ENCODE data around the gene CES1.
"Not testable (repeated sequence)": the region's sequence is repeated elsewhere in the genome, so short reads cannot be mapped to it uniquely, and the experiment has no call there.

Gene CES1

DNA sequence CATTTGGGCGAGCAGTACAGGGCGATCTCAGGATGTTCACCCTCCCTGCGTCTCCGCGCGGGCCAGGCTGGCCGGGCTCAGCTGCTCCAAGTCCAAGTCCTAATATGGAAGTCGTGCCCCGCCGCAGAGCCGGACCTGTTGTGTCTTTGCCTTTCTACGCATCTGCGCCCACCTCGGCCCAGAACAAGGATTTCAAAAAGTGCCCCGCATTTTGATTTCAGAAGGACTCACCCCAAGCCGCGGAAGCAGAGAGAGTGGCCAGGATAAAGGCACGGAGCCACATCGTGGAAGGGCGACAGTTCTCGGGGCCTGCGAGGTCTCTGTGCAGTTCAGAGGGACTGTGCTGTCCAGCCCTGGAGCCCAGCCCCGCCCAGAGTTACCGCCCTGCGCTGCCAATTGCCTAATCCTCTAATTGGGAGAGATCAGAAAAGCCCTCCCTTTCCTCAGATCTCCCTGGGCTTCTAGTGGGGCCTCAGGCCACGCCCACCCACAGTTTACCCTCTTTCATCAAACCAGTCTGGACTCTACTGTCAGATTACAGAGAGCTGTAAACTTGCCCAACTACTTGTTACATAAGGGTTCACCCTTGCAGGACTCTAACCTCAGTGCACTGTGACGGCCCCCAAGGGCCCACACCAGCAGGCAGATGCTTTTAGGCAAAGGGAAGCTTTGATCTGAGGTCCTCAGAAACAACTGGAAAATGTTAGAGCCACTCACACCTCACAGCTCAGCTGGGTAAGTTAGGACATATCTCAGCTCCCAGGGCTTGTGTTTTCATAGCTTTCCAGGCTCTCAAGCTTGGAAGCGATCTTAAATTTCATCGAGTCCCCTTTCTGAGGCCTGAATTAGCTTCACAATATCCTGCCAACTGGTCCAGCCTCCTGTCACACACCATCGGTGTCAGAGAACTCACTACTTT is at the start of gene CES1:
TSS of gene CES1 (minus strand) at position 324 of the 919 bp plus-strand sequence. CDS start at position 283, 41 bp downstream.
- H3K9me3 Mint-ChIP-seq = no peaks in the 10 kb centered on the region
- peaks cover 3% of the 10 kb centered on the region for H3K27me3 Mint-ChIP-seq
- no peak for DNase-seq
- no peak within 1 kb of the TSS for H3K4me3 Mint-ChIP-seq
- H3K36me3 Mint-ChIP-seq = no peaks in the 10 kb centered on the region
- H3K4me1 Mint-ChIP-seq = no peaks in the 10 kb centered on the region
- CTCF ChIA-PET = interaction anchor here (0.9 to 1.2 kb wide), 2 partner anchors 9 to 368 kb away, joined by 3 read pairs; no protein-coding TSS in a partner anchor
- H3K27ac Mint-ChIP-seq = no peak within 1 kb of the TSS

- Mint-ChIP-seq H3K4me3 (no peak overlapping the region), H3K27me3 (peaks cover 3% of the 10 kb centered on the region), H3K36me3 (no peaks in the 10 kb centered on the region), H3K9me3 (no peaks in the 10 kb centered on the region), H3K27ac (no peak overlapping the region), H3K4me1 (no peaks in the 10 kb centered on the region)
- CTCF ChIA-PET = no interaction called here
- DNase-seq = no peak
Observed at GRCh38 chr16:55876854-55877253, 44.0 kb upstream of the CES1 start.

- CTCF ChIA-PET = no interaction called here
- no peak within 1 kb of the TSS for H3K4me3 Mint-ChIP-seq
- H3K36me3 Mint-ChIP-seq = no peaks in the 10 kb centered on the region
- no peaks in the 10 kb centered on the region for H3K4me1 Mint-ChIP-seq
- H3K9me3 Mint-ChIP-seq = no peaks in the 10 kb centered on the region
- DNase-seq = no peak
- H3K27ac Mint-ChIP-seq = no peak within 1 kb of the TSS
- H3K27me3 Mint-ChIP-seq = peaks cover 3% of the 10 kb centered on the region
Observed at GRCh38 chr16:55875273-55875672, 42.4 kb upstream of the CES1 start, which contains the start of gene CES5A. Gene CES5A, minus strand, starts transcription at chr16:55875373. Its CDS starts 152 bp downstream, at chr16:55875221.

- H3K27ac Mint-ChIP-seq = no peak overlapping the region
Observed at GRCh38 chr16:55873122-55873521, 40.2 kb upstream of the CES1 start.

GRCh38 chr16:55872130-55872529 is 39.2 kb upstream of the CES1 start:
- CTCF ChIA-PET = interaction anchor here (1.0 kb wide), 1 partner anchor 407 kb away, joined by 5 read pairs; no protein-coding TSS in a partner anchor
- H3K4me3 Mint-ChIP-seq = no peak overlapping the region
- no peaks in the 10 kb centered on the region for H3K9me3 Mint-ChIP-seq
- H3K27ac Mint-ChIP-seq = no peak overlapping the region
- DNase-seq = no peak
- H3K36me3 Mint-ChIP-seq = no peaks in the 10 kb centered on the region
- peaks cover 3% of the 10 kb centered on the region for H3K27me3 Mint-ChIP-seq
- no peaks in the 10 kb centered on the region for H3K4me1 Mint-ChIP-seq

More at GRCh38 chr16:55873122-55873521, 40.2 kb upstream of the CES1 start:
- CTCF ChIA-PET = interaction anchor here (1.0 kb wide), 1 partner anchor 408 kb away, joined by 5 read pairs; no protein-coding TSS in a partner anchor
- Mint-ChIP-seq H3K4me3 (no peak overlapping the region), H3K27me3 (peaks cover 3% of the 10 kb centered on the region), H3K36me3 (no peaks in the 10 kb centered on the region), H3K4me1 (no peaks in the 10 kb centered on the region), H3K9me3 (no peaks in the 10 kb centered on the region)
- DNase-seq = no peak

GRCh38 chr16:55871411-55872038 is 38.6 kb upstream of the CES1 start:
- Mint-ChIP-seq H3K36me3 (no peaks in the 10 kb centered on the region), H3K27ac (no peak overlapping the region), H3K4me3 (no peak overlapping the region), H3K27me3 (peaks cover under 1% of the 10 kb centered on the region), H3K9me3 (no peaks in the 10 kb centered on the region), H3K4me1 (no peaks in the 10 kb centered on the region)
- no peak for DNase-seq
- CTCF ChIA-PET = no interaction called here

GRCh38 chr16:55868980-55869379 is 36.1 kb upstream of the CES1 start:
- H3K36me3 Mint-ChIP-seq = no peaks in the 10 kb centered on the region
- CTCF ChIA-PET = no interaction called here
- no peak overlapping the region for H3K4me3 Mint-ChIP-seq
- H3K9me3 Mint-ChIP-seq = no peaks in the 10 kb centered on the region
- no peak for DNase-seq
- H3K27ac Mint-ChIP-seq = no peak overlapping the region
- H3K27me3 Mint-ChIP-seq = no peaks in the 10 kb centered on the region
- H3K4me1 Mint-ChIP-seq = no peaks in the 10 kb centered on the region

DNA sequence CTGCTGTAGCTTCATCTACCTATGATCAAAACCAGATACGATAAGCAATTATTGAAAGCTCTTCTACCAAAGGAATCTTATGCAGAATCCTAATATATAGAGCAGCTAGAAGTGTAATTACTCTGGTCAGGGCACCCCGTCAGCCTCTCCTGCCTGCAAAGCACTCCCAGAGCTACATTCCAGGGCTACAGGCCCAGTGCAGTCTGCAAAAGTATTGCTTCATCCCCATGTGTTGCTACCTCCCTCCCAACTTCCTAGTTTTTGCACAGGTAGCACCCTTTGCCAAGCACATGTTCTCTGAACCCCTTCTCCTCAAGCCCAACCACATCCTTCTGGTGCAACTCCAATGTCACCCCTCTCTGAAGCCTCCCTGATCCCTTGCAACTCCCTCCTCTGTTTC is 35.2 kb upstream of the CES1 start:
- Mint-ChIP-seq H3K9me3 (no peaks in the 10 kb centered on the region), H3K4me3 (no peak overlapping the region), H3K36me3 (no peaks in the 10 kb centered on the region), H3K4me1 (no peaks in the 10 kb centered on the region), H3K27me3 (no peaks in the 10 kb centered on the region), H3K27ac (no peak overlapping the region)
- CTCF ChIA-PET = no interaction called here
- DNase-seq = no peak

DNA sequence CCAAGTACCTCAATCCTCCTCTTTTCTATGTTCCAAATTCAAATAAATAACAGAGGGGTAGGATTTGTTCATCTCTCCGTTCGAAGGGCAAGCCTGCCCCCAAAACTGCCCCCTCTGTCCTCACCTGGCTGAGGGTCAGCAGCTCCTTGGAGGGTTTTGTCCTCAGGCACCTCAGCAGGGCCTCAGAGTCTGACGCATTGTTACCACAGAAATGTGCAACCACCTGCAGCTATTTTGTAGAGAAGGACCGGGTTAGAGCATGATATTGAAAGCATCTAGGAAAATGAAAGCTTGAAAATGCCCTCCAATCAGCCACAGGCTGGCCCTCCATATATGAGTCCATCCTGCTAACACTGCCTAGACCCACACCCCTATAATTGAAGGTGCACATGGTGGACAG is 28.4 kb upstream of the CES1 start:
- no peaks in the 10 kb centered on the region for H3K4me1 Mint-ChIP-seq

DNA sequence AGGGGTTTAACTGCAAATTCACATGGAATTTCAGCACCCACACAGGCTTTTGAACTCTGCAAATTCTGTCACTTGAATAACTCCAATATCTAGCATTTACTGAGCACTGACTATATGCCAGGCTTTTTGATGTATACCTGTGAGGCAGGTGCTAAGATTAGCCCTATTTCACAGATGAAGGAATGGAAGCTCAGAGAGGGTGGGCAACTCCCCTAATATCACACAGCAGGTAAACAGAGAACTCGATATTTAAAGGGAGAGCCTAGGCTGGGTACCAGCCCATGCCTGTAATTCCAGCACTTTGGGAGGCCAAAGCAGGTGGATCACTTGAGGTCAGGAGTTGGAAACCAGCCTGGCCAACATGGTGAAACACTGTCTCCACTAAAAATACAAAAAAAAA is 24.8 kb upstream of the CES1 start:
- H3K27ac Mint-ChIP-seq, H3K4me1 Mint-ChIP-seq, H3K27me3 Mint-ChIP-seq, DNase-seq, CTCF ChIA-PET, H3K4me3 Mint-ChIP-seq, H3K36me3 Mint-ChIP-seq, H3K9me3 Mint-ChIP-seq: not testable (repeated sequence)

More for the DNA sequence above, 28.4 kb upstream of the CES1 start:
- no peaks in the 10 kb centered on the region for H3K9me3 Mint-ChIP-seq
- no peaks in the 10 kb centered on the region for H3K27me3 Mint-ChIP-seq
- no peaks in the 10 kb centered on the region for H3K36me3 Mint-ChIP-seq
- H3K4me3 Mint-ChIP-seq = no peak overlapping the region
- no peak for DNase-seq
- CTCF ChIA-PET = no interaction called here
- H3K27ac Mint-ChIP-seq = no peak overlapping the region

- H3K4me3 Mint-ChIP-seq = no peak overlapping the region
- DNase-seq = no peak
- H3K4me1 Mint-ChIP-seq = no peaks in the 10 kb centered on the region
- H3K36me3 Mint-ChIP-seq = no peaks in the 10 kb centered on the region
- CTCF ChIA-PET = no interaction called here
- H3K9me3 Mint-ChIP-seq = no peaks in the 10 kb centered on the region
- no peaks in the 10 kb centered on the region for H3K27me3 Mint-ChIP-seq
- H3K27ac Mint-ChIP-seq = no peak overlapping the region
Observed at GRCh38 chr16:55856950-55857349, 24.1 kb upstream of the CES1 start.

DNA sequence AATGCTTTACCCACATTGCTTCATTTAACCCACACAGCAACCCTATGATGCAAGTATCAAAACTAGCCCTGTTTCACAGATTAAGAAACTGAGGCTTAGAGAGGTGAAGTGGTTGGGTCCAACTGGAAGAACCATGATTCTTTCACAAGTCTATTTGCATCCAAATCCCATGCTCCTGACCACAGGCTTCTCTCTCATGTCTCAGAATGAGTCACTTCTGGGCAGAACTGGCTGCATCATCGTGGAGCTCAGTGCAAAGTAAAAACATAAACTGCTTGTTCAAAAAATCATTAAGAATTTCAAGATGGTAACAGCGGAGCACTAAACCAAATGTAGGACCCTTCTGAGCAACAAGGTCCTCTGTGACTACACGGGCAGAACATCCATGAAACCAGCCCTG is 20.2 kb upstream of the CES1 start:
- Mint-ChIP-seq H3K27ac (no peak overlapping the region), H3K27me3 (peaks cover 5% of the 10 kb centered on the region), H3K36me3 (no peaks in the 10 kb centered on the region), H3K4me1 (no peaks in the 10 kb centered on the region), H3K4me3 (no peak overlapping the region), H3K9me3 (no peaks in the 10 kb centered on the region)
- no peak for DNase-seq
- CTCF ChIA-PET = no interaction called here

GRCh38 chr16:55849536-55849935 is 16.6 kb upstream of the CES1 start:
- DNase-seq = no peak
- CTCF ChIA-PET = no interaction called here

DNA sequence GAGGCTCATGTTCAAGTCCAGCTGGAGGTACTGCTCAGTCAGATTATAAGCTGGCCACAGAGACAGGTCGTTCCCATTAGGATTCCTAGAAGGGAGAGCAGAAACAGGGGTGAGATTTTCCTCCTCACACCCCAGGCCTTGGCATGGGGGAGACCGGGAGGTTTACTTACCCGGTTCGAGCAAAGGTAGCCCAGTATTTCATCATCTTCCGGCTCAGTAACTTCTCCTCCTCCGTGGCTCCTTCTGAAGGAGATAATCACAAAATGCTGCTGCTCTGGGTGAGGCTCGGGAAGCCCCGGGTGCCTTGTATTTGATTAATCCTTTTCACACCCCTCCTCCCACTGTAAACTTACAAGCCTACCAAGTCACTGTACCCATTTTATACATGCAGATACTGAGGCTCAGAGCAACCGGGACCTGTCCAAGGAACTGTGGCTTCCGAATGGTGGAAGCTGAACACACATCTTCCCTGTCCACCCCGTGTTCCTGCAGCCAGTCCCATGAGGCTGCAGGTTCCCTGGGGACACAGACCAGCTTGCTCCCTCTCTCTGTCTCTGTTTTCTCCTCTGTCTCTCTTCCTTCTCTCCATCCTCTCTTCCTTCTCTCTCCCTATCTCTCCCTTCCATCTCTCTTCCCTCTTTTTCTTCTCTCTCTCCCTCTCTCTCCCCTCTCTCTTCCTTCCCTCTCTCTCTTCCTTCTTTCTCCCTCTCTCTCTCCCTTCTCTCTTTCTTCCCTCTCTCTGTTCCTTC is 13.9 kb upstream of the CES1 start:
- CTCF ChIA-PET = no interaction called here

More at GRCh38 chr16:55849536-55849935, 16.6 kb upstream of the CES1 start:
- Mint-ChIP-seq H3K36me3 (no peaks in the 10 kb centered on the region), H3K27me3 (peaks cover 15% of the 10 kb centered on the region), H3K9me3 (no peaks in the 10 kb centered on the region), H3K27ac (no peak overlapping the region), H3K4me3 (no peak overlapping the region), H3K4me1 (no peaks in the 10 kb centered on the region)

More for the DNA sequence above, 13.9 kb upstream of the CES1 start:
- Mint-ChIP-seq H3K27me3 (peaks cover 15% of the 10 kb centered on the region), H3K4me3 (no peak overlapping the region), H3K9me3 (no peaks in the 10 kb centered on the region), H3K36me3 (no peaks in the 10 kb centered on the region), H3K27ac (no peak overlapping the region), H3K4me1 (no peaks in the 10 kb centered on the region)
- DNase-seq = no peak
